ENCODE data around the gene RENBP.

Gene RENBP

DNA sequence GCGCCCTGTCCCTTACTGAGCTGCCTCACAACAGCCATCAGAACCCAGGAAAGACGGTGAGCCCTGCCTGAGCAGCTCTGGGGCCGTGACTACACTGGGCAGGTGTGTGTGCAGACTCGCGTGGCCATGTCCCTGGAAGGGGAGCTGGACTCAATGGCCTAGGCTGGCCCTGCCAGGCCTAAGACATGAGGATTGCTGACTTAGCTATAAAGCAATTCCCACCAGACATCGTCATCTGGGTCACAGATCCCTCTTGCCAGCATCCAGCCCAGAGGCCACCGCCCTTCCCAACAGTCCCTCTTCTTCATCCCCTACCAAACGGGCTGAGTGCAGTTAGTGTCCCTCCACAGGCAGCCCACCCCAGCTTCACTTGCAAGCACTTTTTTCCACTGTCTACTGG, 13.3 kb downstream of the RENBP start:
- Histone ChIP-seq H4K20me1 (ENCODE audit: insufficient read depth, low read length) (no peaks in the 10 kb centered on the region), H3K36me3 (replicated peaks; ENCODE audit: insufficient read depth, low read length) (no peaks in the 10 kb centered on the region), H3K79me2 (ENCODE audit: low read length) (peaks cover 41% of the 10 kb centered on the region), H3K9me2 (replicated peaks; ENCODE audit: insufficient read depth, low read length) (no peaks in the 10 kb centered on the region), H3K9ac (ENCODE audit: low read length) (no peak overlapping the region), H2AFZ (ENCODE audit: low read length) (no peak overlapping the region), H3K4me1 (ENCODE audit: low read length) (peaks cover 8% of the 10 kb centered on the region; the same call in 1 of the 2 replicates), H3K27me3 (replicated peaks; ENCODE audit: insufficient read depth, low read length) (no peaks in the 10 kb centered on the region), H3K9me3 (replicated peaks; ENCODE audit: insufficient read depth, low read length) (no peaks in the 10 kb centered on the region), H3K4me2 (ENCODE audit: low read depth, low read length) (no peak overlapping the region), H3K4me3 (ENCODE audit: low read length) (no peak overlapping the region), H3K27ac (ENCODE audit: low read length) (no peak overlapping the region), H3F3A (ENCODE audit: insufficient read depth, low read length) (peaks cover 19% of the 10 kb centered on the region; the same call in 1 of the 2 replicates)
- TF ChIP-seq, protein P1, sequence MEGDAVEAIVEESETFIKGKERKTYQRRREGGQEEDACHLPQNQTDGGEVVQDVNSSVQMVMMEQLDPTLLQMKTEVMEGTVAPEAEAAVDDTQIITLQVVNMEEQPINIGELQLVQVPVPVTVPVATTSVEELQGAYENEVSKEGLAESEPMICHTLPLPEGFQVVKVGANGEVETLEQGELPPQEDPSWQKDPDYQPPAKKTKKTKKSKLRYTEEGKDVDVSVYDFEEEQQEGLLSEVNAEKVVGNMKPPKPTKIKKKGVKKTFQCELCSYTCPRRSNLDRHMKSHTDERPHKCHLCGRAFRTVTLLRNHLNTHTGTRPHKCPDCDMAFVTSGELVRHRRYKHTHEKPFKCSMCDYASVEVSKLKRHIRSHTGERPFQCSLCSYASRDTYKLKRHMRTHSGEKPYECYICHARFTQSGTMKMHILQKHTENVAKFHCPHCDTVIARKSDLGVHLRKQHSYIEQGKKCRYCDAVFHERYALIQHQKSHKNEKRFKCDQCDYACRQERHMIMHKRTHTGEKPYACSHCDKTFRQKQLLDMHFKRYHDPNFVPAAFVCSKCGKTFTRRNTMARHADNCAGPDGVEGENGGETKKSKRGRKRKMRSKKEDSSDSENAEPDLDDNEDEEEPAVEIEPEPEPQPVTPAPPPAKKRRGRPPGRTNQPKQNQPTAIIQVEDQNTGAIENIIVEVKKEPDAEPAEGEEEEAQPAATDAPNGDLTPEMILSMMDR (IDR thresholded peaks at IDR 0.05; ENCODE audit: low read length), result no peak
- no peak for TF ChIP-seq EZH2 (optimal IDR thresholded peaks at IDR 0.05; ENCODE audit: low read depth, low read length)
- no peak for TF ChIP-seq EZH2phosphoT487 (IDR thresholded peaks at IDR 0.05; ENCODE audit: low read length)
- no peak for DNase-seq

DNA sequence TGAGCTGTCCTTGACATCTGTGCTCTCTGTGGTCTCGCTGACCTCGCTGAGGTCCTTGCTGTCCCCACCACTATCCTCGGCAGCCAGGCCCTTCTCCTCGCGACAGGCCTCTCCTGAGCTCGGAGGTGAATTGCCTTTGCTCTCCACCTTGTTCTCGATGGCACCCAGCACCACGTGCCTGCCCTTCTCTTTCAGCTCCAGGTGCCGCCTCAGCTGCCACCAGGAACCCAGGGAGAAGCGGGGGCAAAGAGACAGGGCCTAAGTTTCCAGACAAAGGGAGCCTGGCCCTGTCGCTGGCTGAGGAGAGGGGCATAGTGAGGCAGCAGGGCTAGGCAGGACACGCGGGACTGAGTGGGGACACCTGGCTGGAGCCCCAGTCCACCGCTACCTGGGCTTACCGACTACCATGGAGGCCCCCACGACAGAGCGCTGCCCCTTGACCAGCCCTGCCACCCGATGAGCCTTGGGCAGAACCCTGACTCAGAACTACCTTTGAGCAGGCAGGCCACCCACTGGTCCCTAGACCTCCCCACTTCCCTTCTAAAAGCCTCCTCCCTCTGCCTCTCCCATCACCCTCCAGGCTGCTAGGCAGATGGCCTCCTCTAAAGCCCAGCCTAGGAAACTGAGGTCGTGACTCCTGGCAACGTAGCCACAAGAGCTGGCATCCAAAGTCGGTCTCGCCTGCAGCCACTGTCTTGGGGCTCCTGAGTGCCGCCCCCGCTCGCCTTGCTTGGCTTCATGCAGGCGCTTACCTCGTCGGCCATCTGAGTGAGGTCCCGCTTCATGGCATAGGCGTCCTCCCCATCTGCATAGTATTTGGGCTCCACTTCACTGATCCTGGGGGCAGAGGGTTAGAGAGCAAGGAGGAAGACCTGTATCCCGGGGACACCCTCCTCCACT, 14.2 kb downstream of the RENBP start:
- H2AFZ ChIP-seq (ENCODE audit: low read length), result no peak overlapping the region
- no peaks in the 10 kb centered on the region for H4K20me1 ChIP-seq (ENCODE audit: insufficient read depth, low read length)
- H3K79me2 ChIP-seq (ENCODE audit: low read length), result peaks cover 47% of the 10 kb centered on the region
- no peak overlapping the region for H3K27ac ChIP-seq (ENCODE audit: low read length)
- H3K27me3 ChIP-seq (replicated peaks; ENCODE audit: insufficient read depth, low read length), result no peaks in the 10 kb centered on the region
- no peak for TF ChIP-seq EZH2phosphoT487 (IDR thresholded peaks at IDR 0.05; ENCODE audit: low read length)
- H3K9me2 ChIP-seq (replicated peaks; ENCODE audit: insufficient read depth, low read length), result no peaks in the 10 kb centered on the region
- no peak for DNase-seq
- H3K9me3 ChIP-seq (replicated peaks; ENCODE audit: insufficient read depth, low read length), result no peaks in the 10 kb centered on the region
- no peaks in the 10 kb centered on the region for H3K36me3 ChIP-seq (replicated peaks; ENCODE audit: insufficient read depth, low read length)
- peaks cover 25% of the 10 kb centered on the region for H3F3A ChIP-seq (ENCODE audit: insufficient read depth, low read length)
- no peak overlapping the region for H3K4me2 ChIP-seq (ENCODE audit: low read depth, low read length)
- H3K4me3 ChIP-seq (ENCODE audit: low read length), result no peak overlapping the region
- H3K9ac ChIP-seq (ENCODE audit: low read length), result no peak overlapping the region
- H3K4me1 ChIP-seq (ENCODE audit: low read length), result peaks cover 8% of the 10 kb centered on the region; the same call in 1 of the 2 replicates

DNA sequence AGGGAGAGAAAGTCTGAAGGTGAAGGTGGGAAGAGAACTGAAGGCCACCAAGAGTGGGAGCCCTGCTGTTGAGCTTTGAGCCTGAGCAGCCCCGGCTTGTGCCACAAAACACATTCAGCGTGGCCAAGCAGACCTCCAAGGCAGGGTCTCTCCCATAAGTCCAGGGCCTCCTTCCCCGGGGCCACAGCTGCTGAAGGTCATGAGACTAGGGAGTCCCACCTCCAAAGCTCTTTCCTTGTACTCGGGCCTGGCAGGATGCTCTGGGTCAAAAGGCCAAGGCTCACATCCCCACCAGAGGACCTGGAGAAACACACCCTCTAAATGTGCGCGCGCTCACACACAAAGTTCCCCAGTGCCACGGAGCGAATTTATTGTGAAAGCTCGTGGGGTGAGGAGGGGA, 14.9 kb downstream of the RENBP start:
- TF ChIP-seq EZH2phosphoT487 (IDR thresholded peaks at IDR 0.05; ENCODE audit: low read length), result no peak
- no peak for TF ChIP-seq EZH2 (optimal IDR thresholded peaks at IDR 0.05; ENCODE audit: low read depth, low read length)
- TF ChIP-seq, protein P1 (IDR thresholded peaks at IDR 0.05; ENCODE audit: low read length), result no peak
- no peak overlapping the region; the same call in 1 of the 2 replicates for H3K9ac ChIP-seq (ENCODE audit: low read length)
- no peaks in the 10 kb centered on the region for H3K9me3 ChIP-seq (replicated peaks; ENCODE audit: insufficient read depth, low read length)
- H3K36me3 ChIP-seq (replicated peaks; ENCODE audit: insufficient read depth, low read length), result no peaks in the 10 kb centered on the region
- no peak for DNase-seq
- H3K27ac ChIP-seq (ENCODE audit: low read length), result peak overlapping the region; percentile 19; the same call in 1 of the 2 replicates
- H3K79me2 ChIP-seq (ENCODE audit: low read length), result peaks cover 52% of the 10 kb centered on the region
- H4K20me1 ChIP-seq (ENCODE audit: insufficient read depth, low read length), result no peaks in the 10 kb centered on the region
- peaks cover 8% of the 10 kb centered on the region; the same call in 1 of the 2 replicates for H3K4me1 ChIP-seq (ENCODE audit: low read length)
- no peak overlapping the region for H2AFZ ChIP-seq (ENCODE audit: low read length)
- peak overlapping the region; percentile 47; the same call in 1 of the 2 replicates for H3K4me2 ChIP-seq (ENCODE audit: low read depth, low read length)
- H3K27me3 ChIP-seq (replicated peaks; ENCODE audit: insufficient read depth, low read length), result no peaks in the 10 kb centered on the region
- peaks cover 32% of the 10 kb centered on the region for H3F3A ChIP-seq (ENCODE audit: insufficient read depth, low read length)
- H3K9me2 ChIP-seq (replicated peaks; ENCODE audit: insufficient read depth, low read length), result no peaks in the 10 kb centered on the region
- no peak overlapping the region for H3K4me3 ChIP-seq (ENCODE audit: low read length)

Measured in MM.1S (cell line).